Measurements from ENCODE around the gene HK1. TPM values are rescaled to one million over a fixed set of nuclear protein-coding genes. Genes with fewer than 3 reads are reported as not detected.

HK1 gene
- total and polyA plus RNA-seq, 2 of the 13 experiments (the other 11 are each of a cell fraction or from before 2014, with no cell fraction given) = 0.29 to 1.5 TPM

GRCh38 chr10:69349542-69349888, 71.2 kb downstream of the HK1 start:
- in situ Hi-C loops (cut with HindIII; ENCODE audit: extremely low pct_ligation_motif_present, low pct_unique_long_range_greater_than_20kb) = no loop called here
- CTCF ChIA-PET (ENCODE audit: low intra/inter-chr PET ratio, low total read pairs) = no interaction called here
- BruUV-seq (replicated peaks) = no TSS peak
- 57% methylated on average over 3 of the region's 3 CpGs for WGBS (ENCODE audit: low lambda C conversion rate)
- FAIRE-seq (no peak), ATAC-seq (no peak), DNase-seq (ENCODE audit: low spot score) (no peak)
- no peaks in the 10 kb centered on the region for H3K79me2 ChIP-seq (ENCODE audit: insufficient read depth, low read length)
- no peaks in the 10 kb centered on the region for H3K4me1 ChIP-seq (ENCODE audit: insufficient read depth, low read length)
- no peak overlapping the region for H3K9ac ChIP-seq (ENCODE audit: insufficient read depth, low read depth, low read length)
- H3K27ac ChIP-seq (ENCODE audit: extremely low read length, insufficient read depth, low read length) = no peak overlapping the region
- no peaks in the 10 kb centered on the region; a peak in 2 of 5 replicates for H3K27me3 ChIP-seq (ENCODE audit: control insufficient read depth in 1 of 2, insufficient read depth in 2 of 2, low read length in 2 of 2)
- H4K20me1 ChIP-seq (ENCODE audit: insufficient read depth, low read length) = no peaks in the 10 kb centered on the region
- intact Hi-C loops (cut with micrococcal nuclease; ENCODE audit: unreplicated experiment) = no loop called here
- H3K36me3 ChIP-seq (replicated peaks in 1 of 2; ENCODE audit: control insufficient read depth in 1 of 2, insufficient read depth in 2 of 2, low read length in 2 of 2) = no peaks in the 10 kb centered on the region
- TF ChIP-seq ZMYM2 (CRISPR knock-in tag; IDR thresholded peaks at IDR 0.05) = no peak
- no peak for TF ChIP-seq HCFC1 (IDR thresholded peaks at IDR 0.05; ENCODE audit: low read depth, low read length)
- TF ChIP-seq ZNF501 (CRISPR knock-in tag; IDR thresholded peaks at IDR 0.05) = no peak
- no peak for TF ChIP-seq PCBP2 (optimal IDR thresholded peaks at IDR 0.05; ENCODE audit: low read depth, low read length, poor library complexity, severe bottlenecking)
- no peak for TF ChIP-seq DR1 (CRISPR knock-in tag; IDR thresholded peaks at IDR 0.05)
- no peak for TF ChIP-seq RARG (CRISPR knock-in tag; IDR thresholded peaks at IDR 0.05; ENCODE audit: low read depth)
- no peak for TF ChIP-seq ZNF232 (CRISPR knock-in tag; IDR thresholded peaks at IDR 0.05; ENCODE audit: borderline replicate concordance)
- no peak for TF ChIP-seq XRCC5 (optimal IDR thresholded peaks at IDR 0.05; ENCODE audit: low read length)
- no peak for TF ChIP-seq NFKB2 (CRISPR knock-in tag; IDR thresholded peaks at IDR 0.05; ENCODE audit: borderline replicate concordance)
- TF ChIP-seq HOXA9 (CRISPR knock-in tag; IDR thresholded peaks at IDR 0.05; ENCODE audit: borderline replicate concordance) = no peak
- no peak for TF ChIP-seq ZNF143 (CRISPR knock-in tag; IDR thresholded peaks at IDR 0.05)
- no peak for TF ChIP-seq FOXA3 (CRISPR knock-in tag; IDR thresholded peaks at IDR 0.05)
- TF ChIP-seq SPEN (CRISPR knock-in tag; IDR thresholded peaks at IDR 0.05; ENCODE audit: low read depth) = no peak
- TF ChIP-seq RFX1 (IDR thresholded peaks at IDR 0.05) = no peak
- no peak for TF ChIP-seq ARID5B (CRISPR knock-in tag; IDR thresholded peaks at IDR 0.05)
- TF ChIP-seq YEATS4 (CRISPR knock-in tag; IDR thresholded peaks at IDR 0.05; ENCODE audit: borderline replicate concordance) = no peak
- TF ChIP-seq ZNF720 (CRISPR knock-in tag; IDR thresholded peaks at IDR 0.05) = no peak
- TF ChIP-seq, protein P1, sequence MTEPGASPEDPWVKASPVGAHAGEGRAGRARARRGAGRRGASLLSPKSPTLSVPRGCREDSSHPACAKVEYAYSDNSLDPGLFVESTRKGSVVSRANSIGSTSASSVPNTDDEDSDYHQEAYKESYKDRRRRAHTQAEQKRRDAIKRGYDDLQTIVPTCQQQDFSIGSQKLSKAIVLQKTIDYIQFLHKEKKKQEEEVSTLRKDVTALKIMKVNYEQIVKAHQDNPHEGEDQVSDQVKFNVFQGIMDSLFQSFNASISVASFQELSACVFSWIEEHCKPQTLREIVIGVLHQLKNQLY (CRISPR knock-in tag; IDR thresholded peaks at IDR 0.05) = no peak
- TF ChIP-seq, protein P2, sequence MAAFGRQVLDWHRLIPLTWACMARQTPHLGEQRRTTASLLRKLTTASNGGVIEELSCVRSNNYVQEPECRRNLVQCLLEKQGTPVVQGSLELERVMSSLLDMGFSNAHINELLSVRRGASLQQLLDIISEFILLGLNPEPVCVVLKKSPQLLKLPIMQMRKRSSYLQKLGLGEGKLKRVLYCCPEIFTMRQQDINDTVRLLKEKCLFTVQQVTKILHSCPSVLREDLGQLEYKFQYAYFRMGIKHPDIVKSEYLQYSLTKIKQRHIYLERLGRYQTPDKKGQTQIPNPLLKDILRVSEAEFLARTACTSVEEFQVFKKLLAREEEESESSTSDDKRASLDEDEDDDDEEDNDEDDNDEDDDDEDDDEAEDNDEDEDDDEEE (CRISPR knock-in tag; IDR thresholded peaks at IDR 0.05) = no peak
- H3K4me3 ChIP-seq (replicated peaks in 1 of 3; ENCODE audit: insufficient read depth in 1 of 3, low read depth in 2 of 3, low read length in 3 of 3) = no peak overlapping the region
- H3K4me2 ChIP-seq (ENCODE audit: low read depth, low read length) = no peak overlapping the region
- no peak overlapping the region for H2AFZ ChIP-seq (ENCODE audit: low read length)
- POLR2A ChIA-PET = no interaction called here
- H3K9me3 ChIP-seq (ENCODE audit: low read length) = no peaks in the 10 kb centered on the region

Data from HepG2 (cell line).